ENCODE measurements around the gene KCNJ10. TPM values are rescaled to one million over a fixed set of nuclear protein-coding genes. Genes with fewer than 3 reads are reported as not detected.
A peak's percentile ranks its signal among the peaks of the same experiment; 100 is the strongest.

Gene KCNJ10
- total RNA-seq, 1 experiment from 2014 or later = 1.4 TPM

DNA sequence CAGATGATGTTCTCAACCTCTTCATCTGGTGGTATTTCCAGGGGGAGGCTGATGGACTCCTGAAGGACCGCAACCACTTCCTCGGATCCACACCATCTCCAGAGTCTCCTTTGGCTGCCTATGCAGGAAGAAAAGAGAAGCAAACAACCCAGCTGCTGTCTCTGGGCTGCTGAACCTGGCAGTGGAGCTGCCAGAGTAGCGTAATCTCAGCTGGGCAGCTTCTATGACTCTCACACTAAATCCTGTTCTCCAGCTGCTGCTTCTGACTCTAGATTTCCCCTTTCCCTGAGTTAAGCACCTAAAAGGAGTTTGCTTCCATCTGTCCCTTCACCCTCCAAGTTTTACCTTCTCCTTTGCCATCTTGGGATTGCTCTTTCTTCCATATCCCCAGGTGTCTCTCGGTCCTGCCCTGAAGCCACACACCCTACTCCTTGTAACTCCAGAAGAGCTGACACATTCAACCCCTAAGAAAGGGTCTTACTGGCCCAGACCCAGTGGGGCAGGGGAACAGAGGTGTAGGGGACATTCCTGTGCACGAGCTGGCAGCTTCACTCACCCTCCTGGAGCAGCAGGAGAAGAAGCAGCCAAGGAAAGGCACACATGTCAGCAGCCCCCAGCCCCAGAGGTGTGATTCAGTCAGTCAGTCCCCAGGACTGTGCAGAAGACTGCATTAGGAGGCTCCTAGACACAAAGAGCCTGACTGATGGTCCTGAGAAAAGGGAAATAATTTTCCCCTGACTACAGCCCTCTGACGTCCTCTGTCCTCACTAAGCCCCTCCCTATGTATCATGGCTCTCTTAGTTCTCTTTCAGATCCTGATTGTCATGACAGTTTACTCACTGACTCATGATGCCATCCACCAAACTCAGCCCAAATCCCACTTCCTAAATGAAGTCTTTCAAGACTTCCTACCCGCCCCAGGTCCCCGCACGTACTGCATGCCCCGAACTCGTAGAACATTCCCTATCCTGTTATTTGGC, 116.1 kb downstream of the KCNJ10 start, which contains the start of gene SLAMF9:
Gene SLAMF9, minus strand, starts transcription at position 702 of the 980 bp plus-strand sequence. Its CDS starts 100 bp downstream, at position 602.
- peak within 1 kb of the TSS; percentile 9; the same call in 1 of the 2 replicates for H3K27ac Mint-ChIP-seq
- peaks cover 7% of the 10 kb centered on the region for H3K27me3 Mint-ChIP-seq (ENCODE audit: low read depth)
- TF ChIP-seq, protein P1, sequence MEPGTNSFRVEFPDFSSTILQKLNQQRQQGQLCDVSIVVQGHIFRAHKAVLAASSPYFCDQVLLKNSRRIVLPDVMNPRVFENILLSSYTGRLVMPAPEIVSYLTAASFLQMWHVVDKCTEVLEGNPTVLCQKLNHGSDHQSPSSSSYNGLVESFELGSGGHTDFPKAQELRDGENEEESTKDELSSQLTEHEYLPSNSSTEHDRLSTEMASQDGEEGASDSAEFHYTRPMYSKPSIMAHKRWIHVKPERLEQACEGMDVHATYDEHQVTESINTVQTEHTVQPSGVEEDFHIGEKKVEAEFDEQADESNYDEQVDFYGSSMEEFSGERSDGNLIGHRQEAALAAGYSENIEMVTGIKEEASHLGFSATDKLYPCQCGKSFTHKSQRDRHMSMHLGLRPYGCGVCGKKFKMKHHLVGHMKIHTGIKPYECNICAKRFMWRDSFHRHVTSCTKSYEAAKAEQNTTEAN (CRISPR knock-in tag; IDR thresholded peaks at IDR 0.05) = no peak
- TF ChIP-seq KAT7 (CRISPR knock-in tag; IDR thresholded peaks at IDR 0.05; ENCODE audit: borderline replicate concordance) (no peak), FOXJ3 (CRISPR knock-in tag; IDR thresholded peaks at IDR 0.05; ENCODE audit: borderline replicate concordance) (no peak)
- TF ChIP-seq, protein P2, sequence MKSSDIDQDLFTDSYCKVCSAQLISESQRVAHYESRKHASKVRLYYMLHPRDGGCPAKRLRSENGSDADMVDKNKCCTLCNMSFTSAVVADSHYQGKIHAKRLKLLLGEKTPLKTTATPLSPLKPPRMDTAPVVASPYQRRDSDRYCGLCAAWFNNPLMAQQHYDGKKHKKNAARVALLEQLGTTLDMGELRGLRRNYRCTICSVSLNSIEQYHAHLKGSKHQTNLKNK (CRISPR knock-in tag; IDR thresholded peaks at IDR 0.05) = no peak
- CTCF ChIA-PET = interaction anchor here (1.1 to 3.1 kb wide), 2 partner anchors 53 to 61 kb away, joined by 3 to 17 read pairs; no protein-coding TSS in a partner anchor
- no peak within 1 kb of the TSS for H3K4me3 Mint-ChIP-seq
- H3K9me3 Mint-ChIP-seq = no peaks in the 10 kb centered on the region
- POLR2A ChIA-PET = interaction anchor here (1.2 kb wide), 1 partner anchor 8 kb away, joined by 4 read pairs; the partner anchor contains the start of gene IGSF9
- ATAC-seq = no peak
- H3K4me1 Mint-ChIP-seq = no peaks in the 10 kb centered on the region
- no peaks in the 10 kb centered on the region for H3K36me3 Mint-ChIP-seq
- no peak for DNase-seq (ENCODE audit: low spot score)

DNA sequence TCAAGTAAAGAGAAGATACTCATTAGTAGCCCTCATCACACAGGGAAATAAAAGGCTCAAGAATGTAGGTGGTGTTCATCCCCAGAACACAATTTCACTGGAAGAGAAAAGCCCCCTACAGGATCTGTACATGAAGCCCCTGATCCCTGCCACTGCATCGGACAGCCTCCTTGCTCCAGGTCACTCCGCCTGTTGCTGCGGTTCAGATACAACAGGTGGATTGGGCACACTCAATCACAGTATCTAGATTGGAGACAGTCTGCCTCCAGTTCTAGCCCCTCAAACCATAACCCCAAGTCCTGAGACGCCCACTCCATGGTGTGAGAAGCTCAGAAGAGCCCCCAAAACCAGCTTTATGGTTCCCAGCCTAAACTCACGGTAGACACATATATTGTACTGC, 117.0 kb downstream of the KCNJ10 start:
- H3K4me1 Mint-ChIP-seq = no peaks in the 10 kb centered on the region
- no peak overlapping the region for H3K27ac Mint-ChIP-seq
- H3K9me3 Mint-ChIP-seq = no peaks in the 10 kb centered on the region
- H3K4me3 Mint-ChIP-seq = no peak overlapping the region
- H3K27me3 Mint-ChIP-seq (ENCODE audit: low read depth) = peaks cover 7% of the 10 kb centered on the region
- no peak for ATAC-seq
- no peaks in the 10 kb centered on the region for H3K36me3 Mint-ChIP-seq
- CTCF ChIA-PET = interaction anchor here (1.1 to 3.1 kb wide), 2 partner anchors 54 to 60 kb away, joined by 3 to 17 read pairs; no protein-coding TSS in a partner anchor
- POLR2A ChIA-PET = no interaction called here
- no peak for TF ChIP-seq SOX15 (CRISPR knock-in tag; IDR thresholded peaks at IDR 0.05)
- TF ChIP-seq, protein P3, sequence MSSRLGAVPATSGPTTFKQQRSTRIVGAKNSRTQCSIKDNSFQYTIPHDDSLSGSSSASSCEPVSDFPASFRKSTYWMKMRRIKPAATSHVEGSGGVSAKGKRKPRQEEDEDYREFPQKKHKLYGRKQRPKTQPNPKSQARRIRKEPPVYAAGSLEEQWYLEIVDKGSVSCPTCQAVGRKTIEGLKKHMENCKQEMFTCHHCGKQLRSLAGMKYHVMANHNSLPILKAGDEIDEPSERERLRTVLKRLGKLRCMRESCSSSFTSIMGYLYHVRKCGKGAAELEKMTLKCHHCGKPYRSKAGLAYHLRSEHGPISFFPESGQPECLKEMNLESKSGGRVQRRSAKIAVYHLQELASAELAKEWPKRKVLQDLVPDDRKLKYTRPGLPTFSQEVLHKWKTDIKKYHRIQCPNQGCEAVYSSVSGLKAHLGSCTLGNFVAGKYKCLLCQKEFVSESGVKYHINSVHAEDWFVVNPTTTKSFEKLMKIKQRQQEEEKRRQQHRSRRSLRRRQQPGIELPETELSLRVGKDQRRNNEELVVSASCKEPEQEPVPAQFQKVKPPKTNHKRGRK (CRISPR knock-in tag; IDR thresholded peaks at IDR 0.05; ENCODE audit: borderline replicate concordance) = no peak
- no peak for TF ChIP-seq FOXK1 (CRISPR knock-in tag; IDR thresholded peaks at IDR 0.05)
- TF ChIP-seq RORB (CRISPR knock-in tag; IDR thresholded peaks at IDR 0.05) = no peak
- no peak for TF ChIP-seq GABPB1 (CRISPR knock-in tag; IDR thresholded peaks at IDR 0.05)
- TF ChIP-seq GTF2I (CRISPR knock-in tag; conservative IDR thresholded peaks at IDR 0.05) = no peak
- no peak for TF ChIP-seq TEAD1 (CRISPR knock-in tag; IDR thresholded peaks at IDR 0.05)
- no peak for TF ChIP-seq IRF2 (CRISPR knock-in tag; IDR thresholded peaks at IDR 0.05; ENCODE audit: borderline replicate concordance, low read depth)
- TF ChIP-seq ELF4 (CRISPR knock-in tag; IDR thresholded peaks at IDR 0.05; ENCODE audit: low read depth) = no peak
- no peak for TF ChIP-seq ATF1 (CRISPR knock-in tag; IDR thresholded peaks at IDR 0.05)
- TF ChIP-seq NR2C2 (CRISPR knock-in tag; IDR thresholded peaks at IDR 0.05) = no peak
- no peak for TF ChIP-seq HMGA2 (CRISPR knock-in tag; IDR thresholded peaks at IDR 0.05)
- TF ChIP-seq, protein P4, sequence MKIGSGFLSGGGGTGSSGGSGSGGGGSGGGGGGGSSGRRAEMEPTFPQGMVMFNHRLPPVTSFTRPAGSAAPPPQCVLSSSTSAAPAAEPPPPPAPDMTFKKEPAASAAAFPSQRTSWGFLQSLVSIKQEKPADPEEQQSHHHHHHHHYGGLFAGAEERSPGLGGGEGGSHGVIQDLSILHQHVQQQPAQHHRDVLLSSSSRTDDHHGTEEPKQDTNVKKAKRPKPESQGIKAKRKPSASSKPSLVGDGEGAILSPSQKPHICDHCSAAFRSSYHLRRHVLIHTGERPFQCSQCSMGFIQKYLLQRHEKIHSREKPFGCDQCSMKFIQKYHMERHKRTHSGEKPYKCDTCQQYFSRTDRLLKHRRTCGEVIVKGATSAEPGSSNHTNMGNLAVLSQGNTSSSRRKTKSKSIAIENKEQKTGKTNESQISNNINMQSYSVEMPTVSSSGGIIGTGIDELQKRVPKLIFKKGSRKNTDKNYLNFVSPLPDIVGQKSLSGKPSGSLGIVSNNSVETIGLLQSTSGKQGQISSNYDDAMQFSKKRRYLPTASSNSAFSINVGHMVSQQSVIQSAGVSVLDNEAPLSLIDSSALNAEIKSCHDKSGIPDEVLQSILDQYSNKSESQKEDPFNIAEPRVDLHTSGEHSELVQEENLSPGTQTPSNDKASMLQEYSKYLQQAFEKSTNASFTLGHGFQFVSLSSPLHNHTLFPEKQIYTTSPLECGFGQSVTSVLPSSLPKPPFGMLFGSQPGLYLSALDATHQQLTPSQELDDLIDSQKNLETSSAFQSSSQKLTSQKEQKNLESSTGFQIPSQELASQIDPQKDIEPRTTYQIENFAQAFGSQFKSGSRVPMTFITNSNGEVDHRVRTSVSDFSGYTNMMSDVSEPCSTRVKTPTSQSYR (CRISPR knock-in tag; IDR thresholded peaks at IDR 0.05) = no peak
- TF ChIP-seq PRRX2 (CRISPR knock-in tag; IDR thresholded peaks at IDR 0.05) = no peak
- no peak for TF ChIP-seq ZNF219 (CRISPR knock-in tag; IDR thresholded peaks at IDR 0.05; ENCODE audit: borderline replicate concordance)
- TF ChIP-seq, protein P5, sequence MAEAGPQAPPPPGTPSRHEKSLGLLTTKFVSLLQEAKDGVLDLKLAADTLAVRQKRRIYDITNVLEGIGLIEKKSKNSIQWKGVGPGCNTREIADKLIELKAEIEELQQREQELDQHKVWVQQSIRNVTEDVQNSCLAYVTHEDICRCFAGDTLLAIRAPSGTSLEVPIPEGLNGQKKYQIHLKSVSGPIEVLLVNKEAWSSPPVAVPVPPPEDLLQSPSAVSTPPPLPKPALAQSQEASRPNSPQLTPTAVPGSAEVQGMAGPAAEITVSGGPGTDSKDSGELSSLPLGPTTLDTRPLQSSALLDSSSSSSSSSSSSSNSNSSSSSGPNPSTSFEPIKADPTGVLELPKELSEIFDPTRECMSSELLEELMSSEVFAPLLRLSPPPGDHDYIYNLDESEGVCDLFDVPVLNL (CRISPR knock-in tag; IDR thresholded peaks at IDR 0.05; ENCODE audit: borderline replicate concordance, low read depth) = no peak
- TF ChIP-seq EMX1 (CRISPR knock-in tag; IDR thresholded peaks at IDR 0.05) = no peak
- no peak for DNase-seq (ENCODE audit: low spot score)

Measured in WTC11 (cell line).